Bronchial epithelial cell (primary cell): ENCODE data around the gene RARA. TPM values are rescaled to one million over a fixed set of nuclear protein-coding genes. Genes with fewer than 3 reads are reported as not detected.

ENCODE experiments used
- DNase-seq: peaks from one replicate; pipeline ENCODE4 v3.0.0-alpha.2; 2010; ENCODE audit warnings: low read depth
- FAIRE-seq: peaks from 2 replicates; lab custom pipeline; 2011; peaks lifted over from hg19 to GRCh38; lab: Jason Lieb, UNC
- H3K27me3 ChIP-seq: 2 replicates; pipeline ENCODE4 v1.5.1; 2011; ENCODE audit warnings: low read length; ENCODE audit not compliant: control insufficient read depth, insufficient read depth
- H3K36me3 ChIP-seq: 2 replicates; pipeline ENCODE4 v1.5.1; 2011; ENCODE audit warnings: low read length; ENCODE audit not compliant: control insufficient read depth, insufficient read depth
- H3K4me3 ChIP-seq: 2 replicates; pipeline ENCODE4 v1.5.1; 2011; ENCODE audit warnings: mild to moderate bottlenecking, low read depth, low read length, control low read depth
- total RNA-seq: library from RNA; depleted of rRNA; stranded (reverse); fragments of >200 nt; gene quantifications from 2 replicates; pipeline ENCODE4 v1.2.1, GENCODE V29; 2014
- TF ChIP-seq, protein P1 (sequence below): IDR thresholded peaks from 2 replicates; pipeline ENCODE4 v1.5.1; 2011; ENCODE audit warnings: mild to moderate bottlenecking, moderate library complexity, low read length, control low read depth, inconsistent platforms; ENCODE audit not compliant: insufficient read depth, severe bottlenecking

The RARA gene
- total RNA-seq, 1 donor from 2014 or later, result 1.3 TPM

GRCh38 chr17:40333781-40334448 lies 24.9 kb downstream of the RARA start:
- no peaks in the 10 kb centered on the region for H3K27me3 ChIP-seq
- peaks cover 10% of the 10 kb centered on the region for H3K36me3 ChIP-seq
- FAIRE-seq, result no peak
- H3K4me3 ChIP-seq, result no peak overlapping the region
- DNase-seq, result no peak
- TF ChIP-seq, protein P1, sequence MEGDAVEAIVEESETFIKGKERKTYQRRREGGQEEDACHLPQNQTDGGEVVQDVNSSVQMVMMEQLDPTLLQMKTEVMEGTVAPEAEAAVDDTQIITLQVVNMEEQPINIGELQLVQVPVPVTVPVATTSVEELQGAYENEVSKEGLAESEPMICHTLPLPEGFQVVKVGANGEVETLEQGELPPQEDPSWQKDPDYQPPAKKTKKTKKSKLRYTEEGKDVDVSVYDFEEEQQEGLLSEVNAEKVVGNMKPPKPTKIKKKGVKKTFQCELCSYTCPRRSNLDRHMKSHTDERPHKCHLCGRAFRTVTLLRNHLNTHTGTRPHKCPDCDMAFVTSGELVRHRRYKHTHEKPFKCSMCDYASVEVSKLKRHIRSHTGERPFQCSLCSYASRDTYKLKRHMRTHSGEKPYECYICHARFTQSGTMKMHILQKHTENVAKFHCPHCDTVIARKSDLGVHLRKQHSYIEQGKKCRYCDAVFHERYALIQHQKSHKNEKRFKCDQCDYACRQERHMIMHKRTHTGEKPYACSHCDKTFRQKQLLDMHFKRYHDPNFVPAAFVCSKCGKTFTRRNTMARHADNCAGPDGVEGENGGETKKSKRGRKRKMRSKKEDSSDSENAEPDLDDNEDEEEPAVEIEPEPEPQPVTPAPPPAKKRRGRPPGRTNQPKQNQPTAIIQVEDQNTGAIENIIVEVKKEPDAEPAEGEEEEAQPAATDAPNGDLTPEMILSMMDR, result no peak

DNA sequence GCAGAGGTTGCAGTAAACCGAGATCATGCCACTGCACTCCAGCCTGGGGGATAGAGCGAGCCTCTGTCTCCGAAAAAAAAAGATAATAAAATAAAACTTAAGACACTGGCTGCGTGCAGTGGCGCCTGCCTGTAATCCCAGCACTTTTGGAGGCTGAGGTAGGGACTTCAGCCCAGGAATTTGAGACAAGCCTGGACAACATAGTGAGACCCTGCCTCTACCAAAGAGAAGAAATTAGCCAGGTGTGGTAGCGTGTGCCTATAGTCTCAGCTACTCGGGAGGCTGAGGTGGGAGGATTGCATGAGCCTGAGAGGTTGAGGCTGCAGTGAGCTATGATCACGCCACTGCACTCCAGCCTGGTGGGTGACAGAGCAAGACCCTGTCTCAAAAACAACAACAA lies 26.6 kb downstream of the RARA start:
- Histone ChIP-seq H3K27me3 (no peaks in the 10 kb centered on the region), H3K4me3 (no peak overlapping the region), H3K36me3 (peaks cover 10% of the 10 kb centered on the region)
- FAIRE-seq (no peak), DNase-seq (no peak)
- TF ChIP-seq, protein P1, result no peak

- no peak for FAIRE-seq
Measured at GRCh38 chr17:40337351-40337750, 28.4 kb downstream of the RARA start.

GRCh38 chr17:40338058-40338457 lies 29.1 kb downstream of the RARA start:
- TF ChIP-seq, protein P1, result no peak
- no peak for DNase-seq
- H3K4me3 ChIP-seq, result no peak overlapping the region
- no peaks in the 10 kb centered on the region for H3K36me3 ChIP-seq
- H3K27me3 ChIP-seq, result no peaks in the 10 kb centered on the region
- no peak for FAIRE-seq

More at GRCh38 chr17:40337351-40337750, 28.4 kb downstream of the RARA start:
- H3K36me3 ChIP-seq, result no peaks in the 10 kb centered on the region
- no peaks in the 10 kb centered on the region for H3K27me3 ChIP-seq
- no peak overlapping the region for H3K4me3 ChIP-seq
- DNase-seq, result no peak
- TF ChIP-seq, protein P1, result no peak

DNA sequence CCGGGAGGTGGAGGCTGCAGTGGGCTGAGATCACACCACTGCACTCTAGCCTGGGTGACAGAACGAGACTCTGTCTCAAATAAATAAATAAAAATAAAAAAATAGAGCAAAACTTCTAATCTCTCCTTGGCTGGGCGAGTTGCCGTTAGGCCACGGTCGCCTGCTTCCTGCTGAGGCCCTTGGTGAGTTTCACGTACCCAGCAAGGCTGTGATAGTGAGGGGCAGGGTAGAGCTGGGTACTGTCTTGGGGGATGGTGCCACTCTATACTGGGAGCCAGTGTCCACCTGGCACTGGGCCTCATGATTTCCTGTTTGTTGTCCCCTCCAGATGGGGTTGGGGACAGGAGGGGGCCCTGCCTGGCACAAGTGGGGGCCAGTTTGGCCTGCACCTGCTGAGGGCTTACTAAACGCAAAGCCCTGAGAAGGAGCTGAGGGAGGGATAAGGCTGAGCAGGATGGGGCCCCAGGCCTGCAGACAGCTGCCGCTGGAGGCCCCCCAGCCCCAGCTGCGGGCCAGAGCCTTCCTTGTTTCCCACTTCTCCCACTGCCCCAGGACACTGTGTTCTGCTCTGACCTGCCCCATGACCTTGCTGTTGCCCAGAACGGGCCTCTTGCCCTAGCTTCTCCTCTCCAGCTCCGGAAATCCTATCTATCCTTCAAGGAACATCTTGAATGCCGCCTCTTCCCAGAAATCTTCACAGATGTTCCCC lies 30.1 kb downstream of the RARA start:
- Histone ChIP-seq H3K4me3 (no peak overlapping the region), H3K36me3 (no peaks in the 10 kb centered on the region), H3K27me3 (no peaks in the 10 kb centered on the region)
- FAIRE-seq (no peak), DNase-seq (no peak)
- TF ChIP-seq, protein P1, result no peak

GRCh38 chr17:40340327-40340726 lies 31.3 kb downstream of the RARA start:
- no peaks in the 10 kb centered on the region for H3K27me3 ChIP-seq
- TF ChIP-seq, protein P1, result no peak
- H3K36me3 ChIP-seq, result no peaks in the 10 kb centered on the region
- no peak for FAIRE-seq
- no peak for DNase-seq
- no peak overlapping the region for H3K4me3 ChIP-seq
